HG02970 (cell line): Measurements from ENCODE around the gene KCTD4.
"Not testable (repeated sequence)": the region's sequence is repeated elsewhere in the genome, so short reads cannot be mapped to it uniquely, and the experiment has no call there.

Source experiments
- ATAC-seq: cut with Tn5 transposase; IDR thresholded peaks from one replicate; pipeline ENCODE4 v1.9.1; 2021; ENCODE audit warnings: mild to moderate bottlenecking, moderate library complexity, moderate number of reproducible peaks; ENCODE audit not compliant: unreplicated experiment, low FRiP score

The KCTD4 gene

GRCh38 chr13:45216193-45216592, 15.3 kb upstream of the KCTD4 start:
- no peak for ATAC-seq

- ATAC-seq, result no peak
These were observed 14.7 kb upstream of the KCTD4 start for GRCh38 chr13:45215392-45216077.

- no peak for ATAC-seq
These were observed 8.4 kb upstream of the KCTD4 start for GRCh38 chr13:45209229-45209628.

GRCh38 chr13:45208132-45208531, 7.3 kb upstream of the KCTD4 start:
- ATAC-seq, result no peak

- no peak for ATAC-seq
These were observed 6.5 kb upstream of the KCTD4 start for GRCh38 chr13:45207319-45207718.

GRCh38 chr13:45206340-45206739, 5.5 kb upstream of the KCTD4 start:
- no peak for ATAC-seq

GRCh38 chr13:45205124-45205523, 4.3 kb upstream of the KCTD4 start:
- no peak for ATAC-seq

- no peak for ATAC-seq
These were observed 1.1 kb downstream of the KCTD4 start for GRCh38 chr13:45199711-45200110.

GRCh38 chr13:45198924-45199323, 1.9 kb downstream of the KCTD4 start:
- ATAC-seq, result no peak

GRCh38 chr13:45198041-45198440, 2.8 kb downstream of the KCTD4 start:
- ATAC-seq, result no peak

- ATAC-seq, result no peak
These were observed 4.2 kb downstream of the KCTD4 start for GRCh38 chr13:45196622-45197021.

GRCh38 chr13:45196096-45196495, 4.7 kb downstream of the KCTD4 start:
- ATAC-seq, result no peak

GRCh38 chr13:45195421-45195820, 5.4 kb downstream of the KCTD4 start:
- ATAC-seq, result no peak

GRCh38 chr13:45194081-45194939, 6.5 kb downstream of the KCTD4 start:
- ATAC-seq, result no peak

GRCh38 chr13:45191874-45192273, 9.0 kb downstream of the KCTD4 start:
- no peak for ATAC-seq

GRCh38 chr13:45189511-45189910, 11.3 kb downstream of the KCTD4 start:
- ATAC-seq, result not testable (repeated sequence)

- not testable (repeated sequence) for ATAC-seq
These were observed 11.8 kb downstream of the KCTD4 start for GRCh38 chr13:45189077-45189476.

GRCh38 chr13:45185286-45185685, 15.6 kb downstream of the KCTD4 start:
- no peak for ATAC-seq

GRCh38 chr13:45184693-45185092, 16.2 kb downstream of the KCTD4 start:
- no peak for ATAC-seq

GRCh38 chr13:45180713-45181601, 19.9 kb downstream of the KCTD4 start:
- ATAC-seq, result no peak

GRCh38 chr13:45180303-45180702, 20.5 kb downstream of the KCTD4 start:
- ATAC-seq, result no peak
